NOMO-1 treated with DMSO at 0.1 percent for 48 hours (cell line): ENCODE measurements around the gene SNAP29.
"Not testable (repeated sequence)": the region's sequence is repeated elsewhere in the genome, so short reads cannot be mapped to it uniquely, and the experiment has no call there.

Source experiments
- DNase-seq: peaks from one replicate; lab custom pipeline; 2025; ENCODE audit not compliant: unreplicated experiment; lab: John Stamatoyannopoulos, UW

Gene SNAP29

DNA sequence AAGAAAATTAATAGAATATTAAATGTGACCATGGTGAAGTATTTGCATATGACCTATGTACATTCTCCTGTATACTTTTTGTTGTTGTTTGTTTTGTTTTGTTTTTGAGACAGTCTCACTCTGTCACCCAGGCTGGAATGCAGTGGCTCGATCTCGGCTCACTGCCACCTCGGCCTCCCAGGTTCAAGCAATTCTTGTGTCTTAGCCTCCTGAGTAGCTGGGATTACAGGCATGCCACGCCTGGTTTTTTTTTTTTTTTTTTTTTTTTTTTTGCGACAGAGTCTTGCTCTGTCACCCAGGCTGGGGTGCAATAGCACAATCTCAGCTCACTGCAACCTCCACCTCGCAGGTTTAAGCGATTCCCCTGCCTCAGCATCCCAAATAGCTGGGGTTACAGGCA, 38.9 kb downstream of the SNAP29 start:
- not testable (repeated sequence) for DNase-seq

DNA sequence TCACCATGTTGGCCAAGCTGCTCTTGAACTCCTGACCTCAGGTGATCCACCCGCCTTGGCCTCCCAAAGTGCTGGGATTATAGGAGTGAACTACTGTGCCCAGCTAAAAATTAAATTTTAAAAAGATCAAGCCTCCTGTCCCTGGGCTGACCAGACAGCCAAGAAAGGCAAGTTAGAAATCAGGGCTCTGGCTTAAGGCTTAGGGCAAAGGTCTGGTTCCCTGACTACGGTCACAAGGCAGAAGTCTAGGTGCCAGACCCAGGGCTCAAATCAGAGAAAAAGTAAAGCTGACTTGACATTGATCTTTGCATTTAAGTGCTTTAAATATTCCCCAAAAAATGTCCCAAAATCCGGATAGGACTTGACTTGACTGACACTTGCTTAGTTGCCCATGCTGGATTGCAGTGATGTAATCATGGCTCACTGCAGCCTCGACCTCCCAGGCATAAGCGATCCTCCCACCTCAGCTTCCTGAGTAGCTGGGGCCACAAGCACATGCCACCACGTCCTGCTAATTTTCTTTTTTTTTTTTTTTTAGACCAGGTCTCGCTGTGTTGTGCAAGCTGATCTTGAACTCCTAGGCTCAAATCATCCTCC, 41.1 kb downstream of the SNAP29 start:
- DNase-seq = no peak

DNA sequence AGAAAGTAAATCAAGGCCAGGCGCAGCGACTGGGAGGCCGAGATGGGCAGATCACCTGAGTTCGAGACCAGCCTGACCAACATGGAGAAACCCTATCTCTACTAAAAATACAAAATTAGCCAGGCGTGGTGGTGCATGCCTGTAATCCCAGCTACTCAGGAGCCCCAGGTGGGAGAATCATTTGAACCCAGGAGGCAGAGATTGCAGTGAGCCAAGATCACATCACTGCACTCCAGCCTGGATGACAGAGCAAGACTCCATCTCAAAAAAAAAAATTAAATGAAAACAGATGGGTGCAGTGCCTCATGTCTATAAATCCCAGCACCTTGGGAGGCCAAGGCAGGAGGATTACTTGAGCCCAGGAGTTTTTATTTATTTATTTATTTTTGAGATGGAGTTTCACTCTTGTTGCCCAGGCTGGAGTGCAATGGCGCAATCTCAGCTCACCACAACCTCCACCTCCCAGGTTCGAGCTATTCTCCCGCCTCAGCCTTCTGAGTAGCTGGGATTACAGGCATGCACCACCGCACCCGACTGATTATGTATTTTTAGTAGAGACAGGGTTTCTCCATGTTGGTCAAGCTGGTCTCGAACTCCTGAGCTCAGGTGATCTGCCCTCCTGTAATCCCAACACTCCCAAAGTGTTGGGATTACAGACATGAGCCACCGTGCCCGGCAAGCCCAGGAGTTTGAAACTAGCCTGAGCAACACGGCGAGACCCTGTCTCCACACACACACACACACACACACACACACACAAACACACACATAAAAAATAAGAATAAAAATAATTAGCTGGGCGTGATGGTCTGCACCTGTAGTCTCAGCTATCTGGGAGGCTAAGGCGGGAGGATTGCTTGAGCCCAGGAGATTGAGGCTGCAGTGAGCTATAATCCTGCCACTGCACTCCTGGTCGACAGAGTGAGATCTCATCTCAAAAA, 42.6 kb downstream of the SNAP29 start:
- not testable (repeated sequence) for DNase-seq

DNA sequence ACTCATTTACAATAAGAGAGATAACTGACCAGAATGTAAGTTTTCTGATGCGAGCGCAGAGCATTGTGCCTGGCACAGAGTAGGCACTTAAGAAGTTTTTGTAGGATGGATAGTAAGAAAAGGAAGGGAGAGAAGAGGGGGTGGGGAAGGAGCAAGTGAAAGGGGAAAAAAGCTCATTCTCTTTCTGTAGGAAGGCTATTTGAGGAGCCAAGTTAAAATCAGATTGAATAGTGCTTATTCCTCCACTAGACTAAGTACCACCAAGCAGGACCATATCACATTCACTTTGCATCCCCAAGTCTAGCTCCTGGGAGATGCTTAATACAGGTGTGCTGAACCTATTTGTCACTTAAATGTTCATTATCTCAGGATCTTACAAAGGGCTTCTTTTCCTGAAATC, 44.3 kb downstream of the SNAP29 start:
- DNase-seq = no peak

DNA sequence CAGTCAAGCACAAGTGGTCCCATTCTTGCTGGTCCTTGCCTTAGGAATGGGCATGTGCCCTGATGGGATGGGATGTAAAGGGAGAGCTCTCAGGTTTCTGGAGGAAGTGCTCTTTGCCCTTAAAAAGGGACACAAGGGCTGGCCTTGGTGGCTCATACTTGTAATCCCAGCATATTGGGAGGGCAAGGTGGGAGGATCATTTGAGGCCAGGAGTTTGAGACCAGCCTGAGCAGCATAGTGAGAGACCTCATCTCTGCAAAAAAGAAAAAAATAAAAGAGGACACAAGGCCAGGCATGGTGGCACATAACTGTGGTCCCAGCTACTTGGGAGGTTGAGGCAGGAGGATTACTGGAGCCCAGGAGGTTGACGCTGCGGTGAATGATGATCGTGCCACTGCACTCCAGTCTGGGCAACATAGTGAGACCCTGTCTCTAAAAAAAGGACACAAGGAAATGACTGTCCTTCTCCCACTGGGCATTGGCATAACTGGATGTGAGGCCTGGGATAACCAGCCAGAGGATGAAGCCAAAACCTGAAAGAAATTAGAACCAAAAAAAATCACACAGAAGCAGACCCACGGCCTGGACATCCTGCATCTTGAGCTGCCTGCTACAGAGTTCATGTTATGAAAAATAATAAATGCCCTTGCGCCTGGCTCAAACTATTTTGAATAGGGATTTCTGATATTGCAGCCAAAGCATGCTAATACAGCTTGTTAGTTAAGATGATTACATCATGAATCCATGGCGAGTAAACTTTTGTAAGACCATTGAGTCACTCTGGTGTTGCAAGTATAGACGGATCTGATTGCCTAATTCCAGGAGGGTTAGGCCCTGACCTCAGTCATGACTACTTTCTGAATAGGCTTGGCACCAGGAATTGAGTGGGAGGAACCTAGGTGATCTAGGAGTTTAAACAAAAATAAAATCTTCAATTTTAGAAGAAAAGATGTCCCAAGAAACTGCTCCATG, 45.5 kb downstream of the SNAP29 start:
- DNase-seq = peak; percentile 94

DNA sequence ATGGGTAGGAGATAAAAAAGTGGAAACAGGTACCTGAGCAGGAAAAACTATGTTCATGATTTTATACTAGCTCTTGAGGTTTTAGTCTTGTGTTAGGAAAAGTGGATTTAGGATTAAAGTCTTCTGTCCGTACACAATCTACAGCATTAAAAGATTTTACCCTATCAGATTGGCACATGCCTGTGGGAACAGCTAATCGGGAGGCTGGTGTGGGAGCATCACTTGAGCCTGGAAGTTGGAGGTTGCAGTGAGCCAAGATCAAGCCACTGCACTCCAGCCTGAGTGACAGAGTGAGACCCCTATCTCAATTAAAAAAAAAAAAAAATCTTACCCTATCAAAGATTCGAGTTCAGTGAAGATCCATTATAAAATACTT, 46.2 kb downstream of the SNAP29 start:
- DNase-seq = no peak

DNA sequence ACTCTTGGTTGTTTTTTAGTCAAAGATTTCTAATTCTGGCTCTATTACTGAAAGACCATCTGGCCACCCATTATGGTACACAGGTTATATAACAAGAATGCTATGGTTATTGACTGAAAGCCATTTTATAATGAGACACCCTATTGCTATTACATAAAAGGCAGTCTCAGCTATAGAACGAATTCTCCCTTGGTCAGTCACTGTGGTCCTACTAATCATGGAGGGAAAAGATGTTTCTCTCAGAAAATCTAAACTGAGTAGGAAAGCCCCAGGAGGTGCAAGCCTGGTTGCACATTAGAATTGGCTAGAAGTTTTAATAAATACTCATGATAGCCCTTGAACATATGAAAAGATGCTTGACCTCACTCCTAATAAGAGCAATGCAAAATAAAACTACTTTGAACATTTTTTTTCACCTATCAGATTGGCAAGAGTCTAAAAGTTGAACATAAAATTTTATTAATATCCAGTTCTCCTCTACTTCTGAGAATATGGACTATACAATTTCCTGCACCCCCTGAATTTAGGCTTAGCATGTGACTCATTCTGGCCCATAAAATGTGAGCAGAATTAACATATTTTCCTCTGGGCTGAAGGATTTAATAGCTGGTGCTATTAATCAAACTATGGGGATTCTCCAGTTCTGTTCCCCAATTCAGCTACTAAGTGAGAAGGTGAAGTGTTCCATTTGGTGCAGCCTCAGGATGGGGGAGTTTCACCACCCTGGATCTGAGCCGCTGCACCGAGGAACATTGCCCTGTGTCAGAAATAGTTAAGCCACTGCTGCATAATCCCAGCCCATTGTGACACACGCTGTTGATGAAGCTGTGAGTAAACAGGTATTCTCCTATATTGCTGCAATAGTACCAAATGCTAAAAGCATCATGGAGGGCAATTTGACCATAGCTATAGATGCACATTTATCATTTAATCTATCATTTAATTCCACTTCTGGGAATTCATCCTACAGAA, 46.9 kb downstream of the SNAP29 start:
- DNase-seq = no peak

DNA sequence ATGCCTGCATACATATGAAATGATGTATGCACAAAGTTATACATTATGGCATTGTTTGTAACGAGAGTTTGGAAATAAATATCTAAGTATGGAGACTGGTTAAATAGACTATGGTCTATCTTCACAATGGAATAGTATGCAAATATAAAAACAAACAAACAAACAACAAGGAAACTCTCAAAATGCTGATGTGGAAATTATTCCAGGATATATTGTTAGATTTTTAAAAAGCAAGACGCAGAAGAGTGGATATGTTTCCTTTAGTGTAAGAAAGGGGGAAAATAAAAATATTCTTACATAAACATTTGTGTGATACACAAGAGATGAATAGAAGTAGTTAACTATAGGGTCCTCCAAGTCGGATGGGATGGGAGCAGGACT, 47.6 kb downstream of the SNAP29 start:
- no peak for DNase-seq

DNA sequence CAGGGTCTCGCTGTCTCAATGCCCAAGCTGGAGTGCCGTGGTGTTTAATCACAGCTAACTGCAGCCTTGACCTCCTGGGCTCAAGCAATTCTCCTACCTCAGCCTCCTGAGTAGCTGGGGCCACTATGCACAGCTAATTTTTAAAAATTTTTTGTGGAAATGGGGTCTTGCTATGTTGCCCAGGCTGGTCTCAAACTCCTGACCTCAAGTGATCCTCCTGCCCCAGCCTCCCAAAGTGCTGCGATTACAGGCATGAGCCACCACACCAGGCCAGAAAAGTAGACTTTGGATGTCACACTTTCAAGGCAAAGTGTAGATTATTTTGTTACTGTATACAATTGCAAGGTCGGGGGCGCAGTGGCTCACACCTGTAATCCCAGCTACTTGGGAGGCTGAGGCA, 49.9 kb downstream of the SNAP29 start:
- DNase-seq = not testable (repeated sequence)

DNA sequence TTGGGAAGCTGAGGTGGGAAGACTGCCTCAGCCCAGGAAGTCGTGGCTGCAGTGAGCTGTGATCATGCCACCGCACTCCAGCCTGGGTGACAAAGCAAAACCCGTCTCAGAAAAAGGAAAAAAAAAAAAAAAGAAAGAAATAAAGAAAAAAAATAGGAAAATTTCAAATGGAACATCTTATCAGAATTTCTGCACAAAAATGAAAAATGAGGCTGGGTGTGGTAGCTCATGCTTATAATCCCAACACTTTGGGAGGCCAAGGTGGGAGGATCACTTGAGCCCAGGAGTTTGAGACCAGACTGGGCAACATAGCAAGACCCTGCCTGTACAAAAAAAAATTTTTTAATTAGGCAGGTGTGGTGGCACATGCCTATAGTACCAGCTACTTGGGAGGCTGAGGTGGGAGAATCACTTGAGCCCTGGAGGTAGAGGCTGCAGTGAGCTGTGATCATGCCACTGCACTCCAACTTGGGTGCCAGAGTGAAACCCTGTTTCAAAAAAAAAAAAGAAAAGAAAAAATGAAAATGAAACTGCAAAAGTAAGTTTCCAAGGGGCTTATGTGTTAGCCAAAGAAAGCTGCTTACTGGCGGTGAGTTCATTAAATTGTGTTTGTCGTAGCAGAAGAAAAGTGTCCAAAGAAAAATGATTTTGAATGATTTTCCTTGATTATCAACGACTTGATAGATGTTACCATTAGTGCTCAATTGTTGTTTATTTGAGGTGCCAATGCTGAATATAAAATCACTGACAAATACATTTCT, 50.9 kb downstream of the SNAP29 start:
- DNase-seq = no peak

DNA sequence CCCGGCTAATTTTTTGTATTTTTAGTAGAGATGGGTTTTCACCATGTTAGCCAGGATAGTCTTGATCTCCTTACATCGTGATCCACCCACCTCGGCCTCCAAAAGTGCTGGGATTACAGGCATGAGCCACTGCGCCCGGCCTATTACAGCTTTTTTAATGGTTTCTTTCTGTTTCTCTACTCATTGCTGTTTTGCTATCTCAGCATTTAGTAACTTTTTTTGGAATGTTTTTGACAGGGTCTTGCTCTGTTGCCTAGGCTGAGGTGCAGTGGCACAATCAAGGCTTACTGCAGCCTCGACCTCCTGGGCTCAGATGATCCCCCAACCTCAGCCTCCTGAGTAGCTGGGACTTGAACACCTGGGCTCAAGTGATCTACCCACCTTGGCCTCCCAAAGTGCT, 53.7 kb downstream of the SNAP29 start:
- no peak for DNase-seq

DNA sequence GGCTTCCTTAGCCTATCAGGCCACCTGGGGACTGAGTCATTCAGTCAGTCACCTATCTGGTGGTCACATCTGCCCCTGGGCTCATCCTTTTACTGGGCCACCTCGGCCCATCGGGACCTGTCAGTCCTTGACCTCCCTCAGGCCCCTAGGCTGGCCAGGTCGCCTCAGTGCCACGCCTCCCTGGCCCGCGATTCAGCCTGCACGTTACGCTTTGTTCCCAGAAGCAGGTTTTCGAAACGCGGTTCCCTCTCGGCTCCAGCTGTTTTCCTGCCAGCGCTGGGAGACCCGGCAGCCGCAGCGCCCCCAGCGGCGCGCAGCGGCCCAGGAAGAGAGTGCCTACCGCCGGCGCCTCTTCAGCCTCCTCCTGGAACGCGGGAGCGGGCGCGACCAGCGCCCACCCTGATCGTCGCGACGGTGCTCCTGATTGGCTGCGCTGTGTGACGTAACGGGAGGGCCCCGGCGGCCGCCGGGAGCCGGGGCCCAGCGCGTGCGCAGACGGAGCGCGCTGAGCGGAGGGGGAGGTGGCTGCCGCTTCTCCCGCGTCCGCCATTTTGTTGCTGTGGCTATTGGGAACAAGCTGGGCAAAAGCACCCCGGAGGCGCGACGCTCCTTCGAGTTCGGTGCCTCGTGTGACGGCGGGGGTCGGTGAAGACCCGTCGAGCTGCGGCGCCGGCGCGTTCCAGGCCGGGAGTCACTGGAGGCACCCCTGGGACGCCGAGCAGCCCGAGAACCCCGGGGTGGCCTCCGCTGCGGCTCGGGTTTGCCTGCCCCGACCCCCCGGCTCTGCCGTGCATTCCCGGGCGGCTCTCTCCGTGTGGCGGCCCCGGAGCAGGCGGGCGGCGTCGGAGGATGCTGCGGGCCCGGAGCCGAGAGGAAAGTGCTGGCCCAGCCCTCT, 58.4 kb downstream of the SNAP29 start, which contains the start of gene CRKL:
Gene CRKL (plus strand): TSS at position 492 of the 895 bp plus-strand sequence. CDS start 528 bp downstream, outside the sequence.
- peak; percentile 98 for DNase-seq

DNA sequence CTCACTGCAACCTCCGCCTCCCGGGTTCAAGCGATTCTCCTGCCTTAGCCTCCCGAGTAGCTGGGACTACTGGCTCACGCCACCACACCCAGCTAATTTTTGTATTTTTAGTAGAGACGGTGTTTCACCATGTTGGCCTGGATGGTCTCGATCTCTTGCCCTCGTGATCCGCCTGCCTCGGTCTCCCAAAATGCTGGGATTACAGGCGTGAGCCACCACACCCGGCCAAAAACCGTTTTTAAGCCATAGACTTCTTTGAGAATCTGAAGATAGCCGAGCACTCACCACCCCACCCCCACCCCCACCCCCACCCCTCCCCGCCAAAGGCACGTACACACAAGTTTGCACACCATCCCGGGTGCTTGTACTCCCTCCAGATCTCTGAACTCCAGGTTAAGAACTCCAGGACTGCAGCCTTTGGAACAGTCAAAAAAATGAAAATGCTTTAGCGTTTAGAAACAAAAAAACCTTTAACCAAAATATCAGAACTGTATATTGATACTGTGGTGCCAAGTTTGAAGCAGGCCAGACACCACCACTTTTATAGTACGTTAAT, 59.9 kb downstream of the SNAP29 start:
- DNase-seq = no peak

DNA sequence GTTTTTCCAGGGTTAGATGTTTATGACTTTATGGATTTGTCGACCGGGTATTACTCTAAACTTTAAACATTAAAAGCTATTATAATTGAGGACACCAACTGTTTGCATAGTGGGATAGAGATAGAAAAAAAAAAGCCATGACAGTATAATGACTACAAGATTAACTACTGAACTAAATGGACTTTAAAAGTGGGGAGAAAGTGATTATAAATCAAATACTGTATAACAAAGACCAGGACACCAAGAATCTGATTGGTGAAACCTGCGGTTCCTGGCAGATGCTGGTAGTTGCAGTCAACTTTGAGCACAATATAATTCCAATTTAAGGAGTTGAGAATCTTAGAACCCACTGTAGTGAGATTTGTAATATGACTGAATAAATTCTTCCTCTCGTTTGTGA, 60.9 kb downstream of the SNAP29 start:
- DNase-seq = no peak

DNA sequence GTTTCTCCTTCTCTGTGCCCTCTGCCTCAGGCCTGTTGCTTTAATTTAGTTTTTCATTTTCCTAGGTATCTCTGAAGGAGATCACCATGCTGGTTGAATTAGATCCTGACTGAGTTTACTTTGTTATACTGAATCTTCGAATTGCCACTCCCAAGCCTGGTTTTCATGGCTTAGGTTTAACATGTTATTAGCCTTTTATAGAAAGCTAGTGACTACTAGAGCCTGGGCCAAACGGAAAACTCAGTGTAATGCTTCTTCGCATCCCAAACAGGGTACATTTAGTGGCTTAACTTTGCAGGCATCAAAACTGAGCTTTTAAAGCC, 62.0 kb downstream of the SNAP29 start:
- no peak for DNase-seq

DNA sequence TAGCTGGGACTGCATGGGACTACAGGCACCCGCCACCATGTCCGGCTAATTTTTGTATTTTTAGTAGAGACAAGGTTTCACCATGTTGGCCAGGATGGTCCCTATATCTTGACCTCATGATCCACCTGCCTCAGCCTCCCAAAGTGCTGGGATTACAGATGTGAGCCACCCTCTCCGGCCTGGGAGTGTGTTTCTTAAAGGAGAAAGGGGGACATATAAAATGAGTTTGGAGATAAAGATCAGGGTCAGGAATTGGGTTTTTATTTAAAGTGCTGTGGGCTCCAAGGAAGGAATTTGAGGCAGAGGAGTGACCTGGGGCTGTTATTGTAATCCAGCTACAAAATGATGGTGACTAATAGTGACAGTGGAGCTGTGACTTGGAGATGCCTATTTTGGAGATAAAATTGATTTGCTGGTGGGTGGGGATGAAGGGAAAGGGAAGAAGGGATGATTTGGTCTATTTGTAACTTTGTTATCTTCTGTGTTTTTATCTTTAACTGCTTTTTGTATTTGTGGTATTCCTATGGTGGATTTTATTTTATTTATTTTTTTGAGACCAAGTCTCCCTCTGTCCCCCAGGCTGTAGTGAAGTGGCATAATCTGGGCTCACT, 63.4 kb downstream of the SNAP29 start:
- no peak for DNase-seq

DNA sequence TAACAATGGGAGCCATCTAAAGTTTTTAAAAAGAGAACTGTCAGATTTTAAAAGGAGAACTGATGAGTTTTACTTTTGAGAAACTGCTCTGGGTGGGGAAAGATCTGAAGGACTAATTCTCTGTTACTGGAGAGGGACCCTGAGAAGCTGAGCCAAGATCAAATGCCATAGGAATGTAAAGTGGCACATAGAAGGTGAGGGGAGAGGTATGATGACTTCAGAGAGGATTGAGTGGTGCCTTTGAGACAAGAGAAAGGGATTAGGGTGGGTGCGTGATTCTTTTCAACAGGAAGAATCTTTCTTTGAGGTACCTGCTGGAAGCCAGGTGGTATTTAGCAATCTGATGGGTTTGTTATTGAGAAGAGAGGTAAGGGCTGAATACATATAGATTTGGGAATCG, 67.4 kb downstream of the SNAP29 start:
- DNase-seq = no peak
